ENCODE measurements around the gene MYO10.
"Not testable (repeated sequence)": the region's sequence is repeated elsewhere in the genome, so short reads cannot be mapped to it uniquely, and the experiment has no call there.

MYO10 gene

DNA sequence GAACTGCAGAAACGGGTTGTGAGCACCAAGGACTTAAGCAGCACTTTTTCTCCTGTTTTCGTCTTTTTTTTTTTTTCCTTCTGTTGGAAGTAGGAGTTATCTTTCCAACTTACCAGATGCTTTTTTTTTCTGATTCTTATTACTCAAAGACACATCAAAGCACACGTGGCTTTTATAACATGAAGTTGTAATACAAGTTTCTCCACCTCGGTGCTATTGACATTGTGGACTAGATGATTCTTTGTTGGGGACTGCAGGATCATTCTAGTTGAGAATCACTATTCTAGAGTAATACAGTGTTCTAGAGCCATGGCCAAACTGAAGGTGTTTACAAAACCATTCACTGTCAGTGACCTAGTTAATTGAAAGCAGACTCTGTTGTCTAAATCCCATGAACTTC, 51.5 kb downstream of the MYO10 start:
- DNase-seq = no peak

DNA sequence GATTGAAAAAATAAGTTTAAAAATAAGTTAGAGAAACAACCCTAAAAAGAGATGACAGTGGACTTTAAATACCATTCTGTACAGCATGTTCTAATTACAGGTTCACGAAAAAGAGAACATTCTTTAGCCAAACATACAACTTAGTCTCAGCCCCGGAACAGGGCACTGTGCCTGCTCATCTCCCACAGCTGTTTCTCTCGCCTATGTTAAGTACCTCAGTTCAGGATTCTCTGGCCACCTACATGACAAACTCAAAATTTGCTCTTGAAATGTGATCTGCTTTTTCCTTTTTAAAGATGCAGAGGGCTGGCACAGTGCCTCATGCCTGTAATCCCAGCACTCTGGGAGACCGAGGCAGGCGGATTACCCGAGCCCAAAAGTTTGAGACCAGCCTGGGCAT, 52.3 kb downstream of the MYO10 start:
- no peak for DNase-seq

DNA sequence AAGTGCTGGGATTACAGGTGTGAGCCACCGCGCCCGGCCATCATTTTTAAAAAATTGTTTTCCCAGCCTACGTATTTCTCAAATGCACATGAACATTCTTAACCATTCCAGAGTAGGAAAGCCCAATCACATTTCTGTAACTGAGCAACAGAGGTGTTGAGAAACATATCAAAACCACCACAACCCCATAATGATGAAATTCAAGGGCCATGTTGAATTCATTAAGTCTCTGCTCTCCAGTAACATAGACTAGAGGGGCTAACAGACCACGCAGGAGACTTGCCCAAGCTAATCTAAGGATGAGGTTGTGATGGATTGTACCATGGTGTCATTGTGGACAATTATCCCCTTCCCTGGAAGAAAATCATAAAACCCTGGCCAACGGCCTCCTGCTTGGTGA, 52.9 kb downstream of the MYO10 start:
- no peak for DNase-seq

DNA sequence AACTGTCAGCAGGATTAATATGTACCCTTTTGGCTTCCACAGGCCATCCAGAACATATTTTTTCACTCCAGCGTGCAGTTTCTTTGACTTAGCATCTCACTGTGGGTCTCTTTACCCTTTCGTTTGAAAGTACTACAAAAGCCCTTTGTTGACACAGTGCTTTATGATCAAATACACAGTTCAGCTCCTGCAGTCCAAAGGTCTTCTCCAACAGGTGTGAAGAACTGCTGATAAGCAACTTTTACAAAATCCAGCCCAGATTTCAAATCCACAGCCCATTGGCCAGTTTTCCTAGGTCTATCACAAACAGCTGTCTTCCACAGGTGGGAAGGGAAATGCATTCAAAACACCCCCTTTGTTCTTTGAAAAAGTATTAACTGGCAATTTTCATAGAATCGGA, 54.8 kb downstream of the MYO10 start:
- DNase-seq = no peak

DNA sequence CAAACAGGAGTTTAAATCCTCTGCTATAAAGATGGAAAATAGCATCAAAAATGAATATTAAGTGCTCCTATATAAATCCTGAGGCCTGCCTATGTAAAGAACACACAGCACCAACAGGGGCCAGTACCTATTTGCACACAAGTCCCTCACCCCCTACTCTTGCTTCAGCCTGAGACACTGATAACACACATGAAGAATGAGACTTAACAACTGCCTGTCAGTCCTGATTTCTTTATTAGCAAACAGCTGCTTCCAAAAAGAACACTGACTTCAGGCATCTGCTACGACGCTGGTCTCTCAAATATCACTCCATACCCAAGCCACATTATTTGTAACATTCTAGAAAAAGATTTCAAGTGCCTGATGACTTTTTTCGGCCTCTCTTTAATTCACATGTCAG, 55.5 kb downstream of the MYO10 start:
- no peak for DNase-seq

DNA sequence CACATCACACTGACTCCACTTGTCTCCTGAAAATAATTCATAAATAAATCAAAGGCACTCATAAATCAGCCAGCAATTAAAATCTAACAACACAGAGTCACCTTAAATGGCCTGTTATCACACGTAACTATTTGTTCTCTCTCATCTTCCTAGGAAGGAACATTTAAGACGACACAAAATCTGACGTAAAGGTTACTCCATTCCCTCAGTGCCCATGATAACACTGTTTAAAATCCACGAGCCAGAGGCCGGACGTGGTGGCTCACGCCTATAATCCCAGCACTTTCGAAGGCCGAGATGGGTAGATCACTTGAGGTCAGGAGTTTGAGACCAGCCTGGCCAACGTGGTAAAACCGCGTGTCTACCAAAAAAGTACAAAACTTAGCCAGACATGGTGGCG, 56.4 kb downstream of the MYO10 start:
- DNase-seq = no peak

DNA sequence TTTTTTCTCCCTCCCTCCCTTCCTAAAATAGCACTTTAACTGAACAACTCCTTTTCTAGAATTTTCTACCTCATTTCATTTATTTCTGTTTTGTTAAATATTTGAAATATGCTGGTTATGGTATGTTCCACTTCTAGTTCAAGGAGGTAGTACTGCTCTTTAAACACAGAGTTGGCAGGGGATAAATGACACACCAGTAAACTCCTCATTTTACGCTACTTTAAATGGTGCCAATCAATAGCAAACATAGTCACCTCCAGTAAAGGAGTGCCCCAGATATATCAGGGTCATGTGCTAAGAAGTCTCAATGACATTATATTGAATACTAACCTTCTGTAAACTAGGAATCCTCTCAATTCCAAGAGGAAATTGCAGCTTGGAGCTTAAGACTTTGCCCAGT, 56.9 kb downstream of the MYO10 start:
- DNase-seq = no peak

DNA sequence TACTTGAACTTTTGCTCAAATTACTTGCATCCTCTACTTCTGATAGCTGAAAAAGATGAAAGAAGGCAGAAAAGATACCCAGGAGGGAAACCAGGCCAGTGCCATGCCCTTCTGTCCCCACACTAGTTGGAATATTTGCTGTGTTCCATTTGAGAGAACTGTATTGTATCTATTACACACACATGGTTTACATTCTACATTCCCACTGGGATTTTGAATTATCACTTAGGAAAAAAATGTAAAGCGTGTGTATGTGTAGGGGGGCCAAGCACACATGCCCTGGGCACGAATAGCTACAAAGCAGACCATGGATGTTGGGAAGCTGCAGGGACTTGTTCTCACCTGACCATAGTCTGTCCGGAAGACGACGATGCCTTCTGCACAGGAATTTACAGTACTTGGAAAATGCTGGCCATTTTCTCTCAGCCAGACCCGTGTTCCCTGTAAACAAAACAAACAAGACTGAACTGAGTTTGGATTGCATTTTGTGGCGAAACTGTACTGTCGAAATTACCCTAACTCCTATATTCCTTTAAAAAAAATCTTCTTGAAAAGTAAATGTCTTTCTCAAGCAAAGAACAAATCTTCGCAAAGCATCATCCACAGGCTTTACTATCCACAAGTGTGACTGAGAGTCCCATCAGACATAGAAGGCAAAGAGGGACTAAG, 58.7 kb downstream of the MYO10 start:
- no peak for DNase-seq

DNA sequence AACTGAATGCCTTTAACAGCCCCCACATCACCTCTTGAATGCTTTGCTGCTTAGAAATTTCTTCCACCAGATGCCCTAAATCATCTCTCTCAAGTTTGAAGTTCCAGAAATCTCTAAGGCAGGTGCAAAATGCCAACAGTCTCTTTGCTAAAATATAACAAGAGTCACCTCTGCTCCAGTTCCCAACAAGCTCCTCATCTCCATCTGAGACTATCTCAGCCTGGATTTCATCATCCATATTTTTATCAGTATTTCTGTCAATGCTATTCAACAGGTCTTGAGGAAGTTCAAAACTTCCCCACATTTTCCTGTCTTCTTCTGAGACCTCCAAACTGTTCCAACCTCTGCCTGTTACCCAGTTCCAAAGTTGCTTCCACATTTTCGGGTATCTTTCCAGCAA, 61.7 kb downstream of the MYO10 start:
- DNase-seq = not testable (repeated sequence)

DNA sequence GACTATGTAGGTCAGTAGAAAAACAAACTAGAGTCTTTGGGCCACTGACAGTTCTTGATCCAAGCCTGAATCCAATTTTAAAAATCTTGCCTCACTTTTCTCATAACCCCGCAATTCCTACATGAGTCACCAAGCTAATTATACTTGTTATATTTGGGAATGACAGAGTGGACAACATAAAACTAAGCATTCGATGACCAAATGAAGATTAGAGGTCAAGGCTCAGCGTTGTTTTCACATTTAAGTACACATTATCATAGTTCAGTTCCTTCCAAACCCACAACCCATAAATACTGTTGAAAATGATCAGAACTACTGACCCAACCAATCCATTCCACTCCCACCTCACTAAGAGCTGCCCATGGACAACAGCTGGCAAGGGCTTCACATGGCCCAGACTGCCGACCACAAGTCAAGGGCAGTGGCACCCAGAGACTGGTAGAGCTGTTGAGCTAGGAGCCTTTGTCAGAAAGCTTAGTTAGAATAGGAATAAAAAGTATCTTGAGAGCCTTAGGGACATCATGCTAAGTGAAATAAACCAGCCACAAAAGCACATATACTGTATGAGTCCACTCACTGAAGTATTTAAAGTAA, 64.2 kb downstream of the MYO10 start:
- no peak for DNase-seq

DNA sequence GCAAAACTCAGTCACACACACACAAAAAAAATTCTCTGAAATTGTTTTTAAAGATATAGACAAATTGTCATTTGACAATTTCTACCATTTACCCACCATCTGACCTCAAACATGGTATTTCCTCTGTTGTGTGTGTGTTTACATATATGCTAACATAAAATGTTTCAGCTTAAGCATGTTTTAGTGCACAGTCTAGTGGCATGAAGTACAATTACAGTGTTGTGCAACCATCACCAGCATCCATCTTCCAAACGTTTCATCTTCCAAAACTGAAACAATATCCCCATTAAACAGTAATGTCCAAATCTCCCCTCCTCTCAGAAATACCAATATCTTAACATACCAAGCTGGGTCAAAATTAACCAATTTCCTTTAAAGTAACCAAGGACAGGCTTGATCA, 65.2 kb downstream of the MYO10 start:
- no peak for DNase-seq

DNA sequence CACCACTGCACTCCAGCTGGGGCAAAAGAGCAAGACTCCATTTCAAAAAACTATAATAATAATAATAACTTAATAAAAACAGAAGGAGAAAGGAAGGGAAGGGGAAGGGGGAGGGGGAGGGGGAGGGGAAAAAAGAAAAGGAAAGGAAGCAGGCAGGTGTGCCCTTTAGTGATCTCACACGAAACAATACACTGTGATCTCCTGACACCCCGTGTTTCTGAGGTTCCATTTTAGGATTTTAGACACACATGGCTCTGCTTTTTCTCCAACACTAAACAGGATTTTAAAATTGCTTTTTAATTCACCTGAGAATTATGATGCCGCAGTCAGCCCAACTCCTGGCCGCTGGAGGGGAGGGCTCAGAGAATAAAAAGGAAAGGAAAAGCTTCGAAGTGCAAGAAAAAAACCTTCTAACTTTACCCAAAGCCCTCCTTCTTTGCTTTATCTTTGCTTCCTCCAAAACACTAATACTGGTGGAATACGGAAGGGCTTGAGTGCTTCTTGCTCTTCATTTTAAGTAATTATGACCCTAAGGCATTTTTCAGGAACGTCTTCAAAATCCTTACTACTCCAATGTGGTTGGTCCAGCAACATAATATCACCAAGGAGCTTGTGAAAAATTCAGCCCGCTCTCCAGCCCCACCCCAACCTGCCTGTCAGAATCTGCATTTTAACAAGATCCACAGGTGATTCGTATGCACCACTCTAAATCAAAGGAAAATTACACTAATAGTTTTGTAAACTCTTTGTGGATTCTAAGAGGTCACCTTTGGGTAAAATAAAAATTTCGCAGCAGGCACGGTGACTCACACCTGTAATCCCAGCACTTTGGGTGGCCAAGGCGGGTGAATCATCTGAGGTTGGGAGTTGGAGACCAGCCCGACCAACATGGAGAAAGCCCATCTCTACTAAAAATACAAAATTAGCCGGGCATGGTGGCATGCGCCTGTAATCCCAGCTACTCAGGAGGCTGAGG, 66.0 kb downstream of the MYO10 start:
- no peak for DNase-seq

DNA sequence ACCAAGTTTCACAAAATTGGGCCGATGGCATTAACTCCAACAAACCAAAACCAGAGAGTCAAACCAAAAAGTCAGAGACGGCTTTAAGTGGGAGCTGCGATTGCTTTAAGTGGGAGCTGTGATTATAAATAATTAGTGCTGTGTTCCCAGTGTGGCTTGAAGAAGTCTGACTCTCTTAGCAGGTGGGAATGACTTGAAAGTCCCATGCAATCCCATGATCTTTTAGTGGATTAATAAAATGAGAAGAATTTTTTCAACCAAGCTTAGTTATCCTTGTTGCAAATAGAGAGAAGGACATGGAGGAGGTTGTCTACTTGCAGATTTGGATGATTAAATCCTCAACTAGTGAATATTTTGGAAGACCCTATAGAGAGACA, 68.5 kb downstream of the MYO10 start:
- DNase-seq = peak; percentile 52

DNA sequence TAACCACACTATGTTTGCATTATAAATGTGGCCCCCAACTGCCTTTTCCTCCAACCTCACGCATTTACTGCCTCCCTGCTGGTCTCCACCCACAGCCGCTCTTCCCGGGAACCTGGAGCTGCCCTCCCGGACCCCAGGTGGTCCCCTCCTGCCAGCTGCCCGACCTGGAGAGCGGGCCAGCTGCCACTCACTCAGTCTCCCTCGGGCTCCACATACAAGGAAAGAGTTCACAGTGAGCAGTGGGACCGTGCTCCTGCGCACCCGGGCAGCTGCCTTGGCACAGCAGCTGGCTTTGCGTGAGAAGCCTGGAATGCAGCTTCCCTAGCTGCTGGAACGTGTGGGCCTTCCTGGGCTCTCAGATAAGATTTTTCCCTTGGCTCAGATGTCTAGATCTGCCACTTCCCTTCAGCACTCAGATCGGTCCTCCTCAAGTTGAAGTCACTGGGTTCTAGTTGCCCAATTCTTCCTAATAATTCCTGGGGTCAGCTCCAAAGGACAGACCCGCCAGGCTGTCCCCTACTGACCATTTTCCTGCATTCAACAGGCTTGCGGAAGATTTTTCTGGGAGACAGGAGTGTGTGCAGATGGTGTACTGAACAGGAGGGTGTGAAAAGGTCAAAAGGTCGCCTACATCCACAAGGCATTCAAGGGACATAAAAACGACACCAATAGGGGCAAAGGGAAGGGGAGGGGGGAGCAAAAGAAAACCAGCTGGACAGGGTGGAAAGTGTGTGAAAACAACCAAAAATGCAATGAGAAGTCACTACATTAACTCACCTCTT, 69.1 kb downstream of the MYO10 start:
- DNase-seq = peak; percentile 72

DNA sequence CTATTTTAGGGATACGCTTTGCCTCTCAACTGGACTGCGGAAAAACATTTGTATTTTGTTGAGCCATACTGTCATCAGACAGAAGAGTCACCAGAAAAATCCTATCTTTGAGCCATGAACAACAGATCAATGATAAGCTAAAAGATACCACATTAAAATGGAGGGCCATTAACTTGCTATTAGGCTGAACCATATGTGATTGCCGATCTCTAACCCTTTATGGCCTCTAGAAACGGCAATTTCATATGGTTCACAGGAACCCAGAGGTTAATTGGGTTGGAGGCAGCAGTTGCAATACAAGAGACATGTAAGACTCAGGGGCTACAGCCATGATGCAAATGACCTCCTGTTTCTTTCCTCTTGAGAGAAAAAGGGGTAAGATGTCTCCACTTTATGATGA, 69.8 kb downstream of the MYO10 start:
- peak; percentile 84 for DNase-seq

DNA sequence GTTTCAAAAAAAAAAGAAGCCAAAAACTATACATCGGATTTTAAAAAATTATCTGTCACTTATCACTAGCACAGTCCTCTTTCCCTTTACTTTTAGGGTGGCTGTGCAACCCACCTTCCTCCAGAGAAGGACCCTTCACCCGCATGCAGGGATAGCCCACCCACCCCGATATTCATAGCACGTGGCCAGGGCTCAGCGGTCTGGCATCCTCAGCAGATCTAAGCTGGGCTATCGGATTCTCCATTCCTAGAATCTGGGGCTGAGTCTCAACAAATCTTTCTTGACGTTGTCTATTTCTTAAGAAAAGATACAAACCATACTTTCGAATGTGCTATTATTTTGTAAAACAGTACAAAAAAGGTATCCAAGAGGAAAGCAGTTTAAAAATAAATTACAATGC, 70.9 kb downstream of the MYO10 start:
- DNase-seq = no peak

DNA sequence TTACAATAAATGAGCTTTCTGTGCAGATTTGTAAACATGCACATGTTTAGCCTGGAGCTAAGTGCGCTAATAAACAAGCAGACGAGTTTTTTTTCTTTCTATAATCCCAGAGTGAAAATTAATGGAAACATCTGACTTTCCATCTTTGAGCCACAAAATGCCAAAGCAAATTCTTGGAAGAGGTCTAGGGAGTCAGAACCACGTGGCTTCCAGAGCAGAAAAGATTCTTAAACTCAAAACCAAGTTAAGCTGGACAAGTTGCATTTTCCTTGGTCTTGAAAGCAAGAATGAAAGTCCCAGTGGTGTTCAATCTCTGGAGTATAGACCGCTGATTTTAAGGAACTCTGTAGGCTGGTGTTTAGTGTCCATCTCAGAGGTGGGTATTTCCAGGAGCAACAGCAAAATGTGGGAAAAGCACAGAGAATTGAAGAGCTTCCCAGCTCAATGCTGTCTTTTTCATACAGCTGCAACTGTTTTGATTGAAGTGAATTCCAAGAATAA, 71.4 kb downstream of the MYO10 start:
- peak; percentile 60 for DNase-seq

DNA sequence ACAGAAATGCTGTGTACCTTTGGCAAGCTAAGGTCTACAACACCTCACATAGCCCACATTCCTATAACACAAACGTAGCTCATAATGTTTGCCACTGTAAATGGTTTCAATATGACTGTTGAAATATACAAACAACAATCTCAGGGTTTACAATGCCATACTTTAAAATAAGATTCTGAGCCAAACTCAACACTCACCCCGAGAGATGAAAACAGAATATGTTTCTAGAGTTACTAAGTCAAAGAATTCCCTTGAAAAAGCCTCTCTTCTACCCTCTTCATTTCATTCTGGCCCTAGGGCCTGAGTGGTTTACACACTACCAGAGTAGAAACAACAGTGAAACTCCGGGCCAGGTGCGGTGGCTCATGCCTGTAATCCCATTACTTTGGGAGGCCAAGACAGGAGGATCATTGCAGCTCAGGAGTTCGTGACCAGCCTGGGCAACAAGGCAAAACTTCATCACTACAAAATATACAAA, 72.6 kb downstream of the MYO10 start:
- DNase-seq = no peak

DNA sequence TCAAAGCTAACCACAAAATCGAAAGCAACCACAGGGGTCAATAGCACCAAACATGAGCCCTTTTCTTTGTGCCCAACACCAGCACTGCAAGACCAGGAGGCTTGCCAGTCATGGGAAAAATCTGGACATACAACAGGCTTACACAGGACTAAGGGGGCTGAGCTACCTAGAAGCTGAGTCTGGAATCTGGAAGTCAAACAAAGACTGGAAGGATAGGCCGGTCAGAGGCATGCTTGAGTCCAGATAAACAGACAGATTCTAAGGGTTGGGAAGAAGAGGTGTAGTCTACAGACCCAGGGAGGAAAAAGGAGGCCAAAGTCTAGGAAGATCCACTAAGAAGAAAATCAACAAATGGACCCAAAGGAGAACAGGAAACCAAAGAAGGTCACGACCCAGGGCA, 73.3 kb downstream of the MYO10 start:
- no peak for DNase-seq

DNA sequence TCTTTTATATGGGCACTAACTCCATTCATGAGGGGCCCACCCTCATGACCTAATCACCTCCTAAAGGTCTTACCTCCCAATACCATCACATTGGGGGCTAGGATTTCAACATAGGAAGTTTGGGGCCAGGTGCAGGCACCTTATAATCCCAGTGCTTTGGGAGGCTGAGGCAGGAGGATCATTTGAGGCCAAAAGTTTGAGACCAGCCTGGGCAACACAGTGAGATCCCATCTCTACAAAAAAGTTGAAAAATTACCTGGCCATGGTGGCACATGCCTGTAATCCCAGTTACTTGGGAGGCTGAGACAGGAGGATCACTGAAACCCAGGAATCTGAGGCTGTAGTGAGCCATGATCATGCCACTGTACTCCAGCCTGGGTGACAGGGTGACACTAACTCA, 76.7 kb downstream of the MYO10 start:
- DNase-seq = no peak

DNA sequence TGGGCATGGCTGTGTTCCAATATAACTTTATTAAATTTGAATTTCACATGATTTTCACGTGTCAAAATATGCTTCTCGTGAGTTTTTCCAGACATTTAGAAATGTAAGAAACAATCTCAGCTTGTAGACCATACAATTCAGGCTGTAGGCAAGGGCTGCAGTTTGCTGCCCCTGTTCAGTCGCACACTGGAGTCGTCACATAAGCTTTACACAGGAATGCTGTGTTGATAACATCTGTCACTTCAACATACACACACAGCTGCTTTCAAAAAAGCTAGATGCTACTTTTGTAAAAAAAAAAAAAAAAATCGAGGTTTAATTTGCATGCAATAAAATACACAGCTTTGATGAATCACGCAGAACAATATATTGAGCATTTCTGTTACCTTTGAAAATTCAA, 77.9 kb downstream of the MYO10 start:
- DNase-seq = no peak

DNA sequence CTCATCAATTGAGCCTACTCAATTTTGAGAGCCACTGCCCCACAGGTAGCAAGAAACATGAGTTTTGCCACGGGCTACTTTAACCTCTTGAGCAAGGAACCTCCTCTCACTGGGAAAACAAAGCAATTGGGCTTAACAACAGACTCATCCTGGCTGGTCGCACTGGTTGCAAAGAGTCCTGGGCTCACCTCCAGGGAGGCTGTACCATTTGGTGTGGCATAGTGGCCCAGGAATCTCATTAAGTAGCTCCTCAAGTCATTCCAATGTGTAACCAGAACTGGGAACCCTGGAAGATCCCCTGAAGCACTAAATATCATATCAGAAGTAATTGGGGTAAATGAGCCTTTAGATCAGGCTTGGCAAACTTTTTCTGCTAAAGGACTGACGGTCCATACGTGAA, 78.5 kb downstream of the MYO10 start:
- no peak for DNase-seq

DNA sequence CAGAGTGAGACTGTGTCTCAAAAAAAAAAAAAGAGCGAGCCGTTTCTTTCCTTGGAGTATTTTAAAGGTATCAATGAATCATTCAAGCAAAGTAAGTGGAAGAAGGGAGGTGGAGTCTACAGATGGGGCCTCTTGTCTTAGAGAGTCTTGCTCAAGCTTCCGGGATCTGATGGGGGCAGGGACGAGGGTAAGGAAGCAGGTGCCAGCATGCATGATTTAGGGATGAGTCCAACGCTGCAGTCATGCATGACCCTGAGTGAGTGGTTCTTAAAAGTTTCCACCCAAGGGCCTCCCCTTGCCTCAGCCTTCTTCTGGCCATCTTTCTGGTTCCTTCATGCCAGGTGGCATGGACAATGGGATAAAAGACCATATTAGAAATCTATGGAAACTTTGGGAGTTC, 79.6 kb downstream of the MYO10 start:
- DNase-seq = peak; percentile 67
